Measurements from ENCODE around the gene DTNBP1. TPM values are rescaled to one million over a fixed set of nuclear protein-coding genes. Genes with fewer than 3 reads are reported as not detected.

DTNBP1 gene
- total RNA-seq (2014; rRNA removed; shearing (Covaris generic)): 5.5 and 6.4 TPM in 2 replicates

DNA sequence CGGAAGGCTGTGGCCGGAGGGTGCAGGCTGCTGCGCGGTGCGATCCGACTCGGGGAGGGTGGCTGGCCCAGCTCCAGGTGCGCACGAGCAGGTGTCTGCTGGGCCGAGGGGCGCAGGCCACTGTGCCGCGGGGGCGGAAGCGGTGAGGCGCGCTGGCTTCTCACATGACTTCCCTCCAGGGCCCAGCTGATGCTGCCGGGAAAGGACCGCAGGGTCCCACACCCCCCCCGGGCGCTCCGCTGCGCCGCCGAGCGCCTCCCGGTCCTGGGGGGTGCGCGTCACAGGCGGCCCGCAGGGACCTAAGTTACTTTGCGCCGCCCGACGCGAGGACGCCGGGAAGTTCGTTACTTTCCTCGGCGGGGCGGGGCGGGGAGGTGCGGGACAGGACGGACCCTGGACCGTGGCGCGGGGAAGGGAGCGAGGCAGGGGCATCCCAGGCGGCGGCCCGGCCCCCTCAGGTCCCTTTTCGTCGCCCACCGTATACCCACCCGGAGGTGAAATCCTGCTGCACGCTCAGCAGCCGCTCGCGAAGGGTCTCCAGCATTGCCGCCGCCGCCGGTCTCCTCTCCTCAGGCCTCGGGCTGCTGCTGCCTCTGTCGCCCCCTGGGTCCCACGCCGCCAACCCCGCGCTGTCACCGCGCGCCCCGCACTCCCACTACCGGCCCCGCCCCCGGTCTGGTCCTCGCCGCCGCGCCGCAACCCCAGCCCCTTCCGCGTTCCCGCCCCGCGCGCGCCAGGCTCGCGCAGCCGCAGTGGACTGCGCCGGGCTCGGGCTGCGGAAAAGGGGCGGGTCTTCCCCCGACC lies at the start of gene DTNBP1:
Gene DTNBP1 (minus strand): TSS at position 703 of the 804 bp plus-strand sequence. CDS start 159 bp downstream, at position 544.
- DNase-seq (ENCODE audit: low read depth): peak; percentile 71

DNA sequence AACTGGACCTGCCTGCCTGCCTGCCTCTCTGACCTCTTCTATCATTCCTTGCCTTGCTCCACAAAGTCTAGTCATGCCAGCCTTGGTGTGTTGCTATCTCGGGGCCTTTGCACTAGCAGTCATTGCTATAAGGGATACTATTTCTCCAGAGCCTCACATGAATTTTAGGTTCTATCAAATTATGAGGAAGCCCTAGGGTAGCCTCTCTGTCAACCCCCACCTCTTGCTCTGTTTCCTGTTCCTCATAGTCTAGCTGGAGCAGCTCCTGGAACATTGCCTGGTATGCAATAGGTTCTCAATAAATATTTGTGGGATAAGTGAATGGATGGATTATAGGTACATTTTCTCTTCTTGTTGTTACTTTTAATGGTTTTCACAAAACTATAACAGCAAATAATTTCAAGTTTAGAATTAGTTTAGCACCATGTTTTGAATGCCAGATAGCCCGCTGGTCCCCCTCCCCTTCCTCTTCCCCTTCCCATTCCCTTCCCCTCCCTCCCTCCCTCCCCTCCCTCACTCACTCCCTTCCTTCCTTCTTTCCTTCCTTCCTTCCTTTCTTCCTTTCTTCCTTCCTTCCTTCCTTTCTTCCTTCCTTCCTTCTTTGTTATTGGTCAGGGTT lies 46.9 kb upstream of the DTNBP1 start:
- DNase-seq (ENCODE audit: low read depth): no peak

DNA sequence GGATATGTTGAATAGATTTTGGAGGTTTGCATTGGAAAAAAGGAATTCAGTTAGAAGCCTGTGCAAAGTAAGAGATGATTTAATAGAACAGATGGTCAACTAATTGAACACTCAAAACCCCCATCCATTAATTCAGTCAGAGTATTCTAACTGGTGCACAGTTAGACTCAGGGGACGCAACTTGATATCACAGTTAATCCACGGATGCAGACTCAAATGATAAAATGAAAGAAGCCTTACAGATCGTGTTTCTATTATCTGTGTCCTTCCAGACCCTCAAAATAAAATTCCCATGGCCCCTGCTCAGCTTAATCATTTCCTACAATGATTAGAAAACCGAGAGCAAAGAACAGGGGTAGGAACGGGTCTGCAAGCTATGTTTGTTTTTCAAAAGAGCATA lies 45.4 kb upstream of the DTNBP1 start:
- no peak for DNase-seq (ENCODE audit: low read depth)

DNA sequence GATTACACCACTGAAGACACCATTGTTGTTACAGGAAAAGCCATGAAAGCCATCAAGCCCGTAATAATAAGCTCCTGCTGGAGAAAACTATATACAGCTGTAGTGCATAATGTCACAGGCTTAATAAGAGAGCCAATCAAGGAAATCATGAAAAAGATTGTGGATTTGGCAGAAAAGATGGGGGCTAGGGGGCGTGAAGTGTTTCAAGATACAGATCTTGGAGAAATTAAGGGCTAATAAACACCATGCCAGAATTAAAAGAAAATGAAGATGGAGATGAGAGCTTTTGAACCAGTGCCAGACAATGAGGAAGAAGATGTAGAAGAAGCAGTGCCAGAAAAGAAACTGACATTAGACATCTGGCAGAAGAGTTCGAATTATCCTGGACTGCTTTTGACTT lies 43.2 kb upstream of the DTNBP1 start:
- no peak for DNase-seq (ENCODE audit: low read depth)

DNA sequence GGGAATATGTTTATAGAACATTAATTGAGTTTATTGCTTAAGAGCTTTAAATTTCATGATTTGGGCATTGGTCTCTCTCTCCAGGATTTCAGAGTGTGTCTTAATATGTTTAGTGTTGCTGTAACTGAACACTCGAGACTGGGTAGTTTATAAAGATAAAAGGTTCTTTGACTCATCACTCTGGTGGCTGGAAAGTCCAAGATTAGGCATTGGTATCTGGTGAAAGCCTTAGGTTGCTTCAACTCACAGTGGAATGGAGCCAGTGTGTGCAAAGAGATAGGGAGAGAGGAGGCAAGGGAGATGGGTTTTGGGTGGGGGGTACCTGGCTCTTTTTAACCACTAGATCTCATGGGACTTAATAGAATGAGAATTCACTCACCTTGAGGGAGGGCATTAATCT lies 35.6 kb upstream of the DTNBP1 start:
- DNase-seq (ENCODE audit: low read depth): no peak

- DNase-seq (ENCODE audit: low read depth): no peak
Observed at GRCh38 chr6:15697895-15698294, 35.1 kb upstream of the DTNBP1 start.

GRCh38 chr6:15691250-15691869 lies 28.5 kb upstream of the DTNBP1 start:
- peak; percentile 87 for DNase-seq (ENCODE audit: low read depth)

- DNase-seq (ENCODE audit: low read depth): no peak
Observed at GRCh38 chr6:15690510-15690909, 27.7 kb upstream of the DTNBP1 start.

GRCh38 chr6:15689586-15690482 lies 27.0 kb upstream of the DTNBP1 start:
- DNase-seq (ENCODE audit: low read depth): no peak

DNA sequence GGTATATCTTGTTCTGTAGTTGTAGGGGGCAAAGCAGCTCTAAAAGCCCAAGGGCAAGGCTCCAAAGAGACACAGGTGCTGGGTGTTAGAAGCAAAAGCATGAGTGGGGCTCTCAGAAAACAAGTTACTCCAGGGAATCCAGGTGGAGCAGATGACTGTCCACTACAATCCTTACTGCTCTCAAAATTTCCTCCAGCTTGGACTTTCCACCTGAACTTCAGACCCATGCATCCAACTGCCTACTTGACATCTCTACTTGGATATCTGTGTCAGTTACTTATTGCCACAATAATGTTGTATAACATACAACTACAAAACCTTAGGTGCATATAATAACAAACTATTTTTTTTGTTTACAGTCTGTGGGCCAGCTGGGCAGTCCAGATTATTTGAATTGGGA lies 22.8 kb upstream of the DTNBP1 start:
- DNase-seq (ENCODE audit: low read depth): no peak

GRCh38 chr6:15682965-15683822 lies 20.4 kb upstream of the DTNBP1 start:
- no peak for DNase-seq (ENCODE audit: low read depth)

DNA sequence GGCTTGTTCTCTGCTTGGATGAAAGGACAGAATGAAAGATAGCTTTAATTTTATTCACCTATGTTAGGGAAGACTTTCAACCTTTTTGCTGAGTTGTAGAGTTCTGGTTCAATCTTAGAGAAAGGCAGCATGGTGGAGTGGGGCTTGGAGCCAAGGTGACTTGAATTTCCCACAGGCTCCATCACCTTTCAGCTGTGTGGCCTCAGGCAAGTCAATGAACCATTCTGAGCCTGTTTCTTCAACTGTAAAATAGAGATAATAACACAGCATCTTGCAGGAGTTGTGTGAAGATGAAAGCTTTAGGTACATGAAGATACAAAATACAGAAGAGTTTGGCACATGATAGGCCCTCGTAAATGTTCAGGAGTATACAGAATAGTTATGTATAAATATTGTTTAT lies 19.1 kb upstream of the DTNBP1 start:
- DNase-seq (ENCODE audit: low read depth): no peak

GRCh38 chr6:15678514-15678913 lies 15.7 kb upstream of the DTNBP1 start:
- DNase-seq (ENCODE audit: low read depth): no peak

DNA sequence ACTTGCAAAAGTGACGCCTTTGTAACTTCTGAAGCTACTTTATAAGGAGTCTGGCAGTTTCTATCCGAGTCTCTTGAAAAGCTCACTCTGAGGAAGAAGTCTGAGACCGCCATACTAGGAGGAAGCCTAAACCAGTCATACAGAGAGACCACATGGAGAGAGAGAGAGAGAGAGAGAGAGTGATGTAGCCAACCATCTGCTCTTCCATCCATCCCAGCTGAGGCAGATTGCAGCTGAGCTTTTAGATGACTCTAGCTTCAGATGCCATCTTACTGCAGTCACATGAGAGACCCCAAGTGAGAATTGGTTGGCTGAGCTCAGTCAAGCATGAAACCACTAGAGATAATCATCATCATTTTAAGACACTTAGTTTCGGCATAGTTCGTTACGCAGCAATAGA lies 15.0 kb upstream of the DTNBP1 start:
- no peak for DNase-seq (ENCODE audit: low read depth)

DNA sequence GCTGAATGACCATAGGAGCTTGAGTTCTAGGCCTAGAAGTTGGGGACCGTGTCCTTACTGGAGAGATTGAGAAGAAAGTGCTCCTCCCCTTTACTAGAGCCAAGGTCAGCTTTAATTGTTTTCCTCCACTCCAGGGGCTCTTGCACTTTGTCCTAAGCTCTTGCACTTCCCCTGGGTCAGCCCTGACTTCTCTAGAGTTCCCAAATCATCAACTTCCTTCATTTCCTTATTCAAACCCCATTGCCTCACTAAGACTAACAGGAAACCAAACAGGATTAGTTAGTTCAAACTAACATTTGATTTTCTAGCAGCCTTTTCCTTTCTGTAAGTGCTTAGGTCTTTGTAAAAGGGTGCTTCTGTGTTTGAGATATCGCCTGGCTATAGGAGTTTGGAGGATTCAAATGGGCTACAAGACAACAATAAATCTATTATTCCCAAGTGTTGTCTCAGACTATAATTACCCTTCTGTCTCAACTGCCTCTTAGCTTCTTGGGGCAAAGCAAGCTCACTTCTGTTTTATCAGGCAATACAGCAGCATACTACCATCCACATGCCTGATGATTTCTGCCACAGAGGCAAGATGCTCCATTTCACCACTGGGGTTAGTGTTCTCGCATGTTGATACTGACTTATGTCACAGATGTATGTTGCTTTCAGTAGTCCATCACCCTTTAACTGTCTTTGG lies 12.8 kb upstream of the DTNBP1 start:
- DNase-seq (ENCODE audit: low read depth): peak; percentile 25

- no peak for DNase-seq (ENCODE audit: low read depth)
Observed at GRCh38 chr6:15674690-15675386, 12.0 kb upstream of the DTNBP1 start.

DNA sequence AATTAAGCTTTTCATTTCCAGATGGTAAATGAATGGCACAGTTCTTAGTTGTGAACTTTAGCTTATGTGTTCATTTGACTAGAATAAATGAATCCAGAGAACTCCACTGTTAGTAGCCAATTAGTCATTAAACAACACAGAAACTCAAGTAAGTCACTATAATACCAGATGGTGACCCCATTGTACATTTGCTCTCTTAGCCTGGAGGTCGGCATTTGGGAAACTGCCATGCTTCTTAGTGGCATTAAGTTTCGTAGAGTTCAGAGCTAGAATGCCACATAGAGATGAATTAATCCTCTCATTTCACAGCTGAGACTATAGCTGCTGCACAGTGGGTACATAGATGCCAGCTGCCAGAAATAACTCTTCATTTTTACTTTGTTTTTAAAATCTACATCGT lies 10.8 kb upstream of the DTNBP1 start:
- DNase-seq (ENCODE audit: low read depth): peak; percentile 26

DNA sequence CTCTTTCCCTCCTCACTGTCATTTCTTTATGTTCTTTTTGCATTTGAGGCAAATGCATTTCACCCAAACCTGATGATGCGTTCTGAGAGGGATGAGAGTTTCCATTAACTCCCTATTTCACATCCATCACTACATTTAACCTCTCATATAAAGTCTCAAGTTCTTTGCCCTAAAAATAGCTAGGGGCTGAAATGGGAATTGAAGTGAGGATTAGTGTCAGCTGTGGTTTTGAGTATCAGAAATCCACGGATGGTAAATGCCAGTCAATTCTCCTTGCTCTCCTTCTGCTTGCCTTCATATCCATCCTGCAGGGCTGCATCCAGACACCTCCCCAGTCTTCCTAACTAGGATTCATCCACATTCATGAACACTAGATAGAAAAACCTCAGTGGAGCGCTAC lies 10.0 kb upstream of the DTNBP1 start:
- DNase-seq (ENCODE audit: low read depth): no peak

- no peak for DNase-seq (ENCODE audit: low read depth)
Observed at GRCh38 chr6:15672291-15672690, 9.5 kb upstream of the DTNBP1 start.

- DNase-seq (ENCODE audit: low read depth): no peak
Observed at GRCh38 chr6:15668918-15669317, 6.1 kb upstream of the DTNBP1 start.

Data from RPMI7951 (cell line).